Gastroesophageal sphincter (tissue), 4 donors: Measurements from ENCODE around the gene MDFIC. TPM values are rescaled to one million over a fixed set of nuclear protein-coding genes. Genes with fewer than 3 reads are reported as not detected.
A peak's percentile ranks its signal among the peaks of the same experiment; 100 is the strongest.

Source experiments
- ATAC-seq: fragments of 150-250 bp; one replicate; pipeline ENCODE4 v1.9.1; 2016; ENCODE audit warnings: mild to moderate bottlenecking, moderate library complexity
- H3K27ac ChIP-seq, 4 donors: fragments of 200-600 bp; sonication (generic) in 3 of 4; 1 replicate in 3 of 4; 2 replicates in 1 of 4; pipeline ENCODE4 v1.5.1; 2016 to 2019
- H3K27me3 ChIP-seq: fragments of 200-600 bp; sonication (generic); one replicate; pipeline ENCODE4 v1.5.1; 2019
- H3K36me3 ChIP-seq, 2 donors: fragments of 200-600 bp; sonication (generic); one replicate each; pipeline ENCODE4 v1.5.1; 2019; ENCODE audit warnings: control low read depth in 1 of 2
- H3K4me1 ChIP-seq, 3 donors: fragments of 200-600 bp; sonication (generic); 1 replicate in 2 of 3; 2 replicates in 1 of 3; pipeline ENCODE4 v1.5.1; 2016 to 2019; ENCODE audit warnings: control low read depth in 2 of 3
- H3K4me3 ChIP-seq, 2 donors: fragments of 200-600 bp; sonication (generic); one replicate each; pipeline ENCODE4 v1.5.1; 2019; ENCODE audit warnings: mild to moderate bottlenecking in 1 of 2, moderate library complexity in 1 of 2
- H3K9me3 ChIP-seq, 3 donors: fragments of 200-600 bp; sonication (generic); one replicate each; pipeline ENCODE4 v1.5.1; 2017 to 2019; ENCODE audit warnings: control low read depth in 2 of 3
- CTCF ChIP-seq, 4 experiments: fragments of 200-600 bp in 2 of 4; fragments of 450-650 bp in 2 of 4; sonication (generic) in 1 of 4; IDR thresholded peaks; one replicate each; pipeline ENCODE4 v1.5.1; 2017 to 2019; ENCODE audit warnings: antibody characterized with exemption in 4 of 4, mild to moderate bottlenecking in 2 of 4, moderate library complexity in 2 of 4
- EP300 ChIP-seq: sonication (generic); formaldehyde crosslinking; IDR thresholded peaks from one replicate; pipeline ENCODE4 v1.6.1; 2017; ENCODE audit warnings: antibody characterized with exemption, mild to moderate bottlenecking
- POLR2A ChIP-seq, 2 donors: fragments of 450-650 bp; IDR thresholded peaks; one replicate each; pipeline ENCODE4 v1.6.1; 2017; ENCODE audit warnings: antibody characterized with exemption in 2 of 2, mild to moderate bottlenecking in 2 of 2, moderate library complexity in 1 of 2
- POLR2AphosphoS5 ChIP-seq: sonication (generic); formaldehyde crosslinking; IDR thresholded peaks from one replicate; pipeline ENCODE4 v1.6.1; 2017; ENCODE audit warnings: antibody characterized with exemption
- WGBS, 2 donors: methylation state at CpG; one replicate each; pipeline ENCODE4 v1.1.5; 2018; ENCODE audit warnings: low coverage in 1 of 2; 5-methylcytosine and 5-hydroxymethylcytosine counted together
- total RNA-seq, 4 donors: library from RNA; depleted of rRNA; stranded (reverse); fragments of >200 nt; gene quantifications; one replicate each; pipeline ENCODE4 v1.1.0, GENCODE V29; 2016

The MDFIC gene
- total RNA-seq, 4 donors from 2014 or later, result 30.3 to 73.5 (median 38.1) TPM

- H3K4me3 ChIP-seq, result no peak overlapping the region
- peaks cover 0 to 12% (median 0%) of the 10 kb centered on the region in 3 donors for H3K4me1 ChIP-seq
- H3K27me3 ChIP-seq, result no peaks in the 10 kb centered on the region
- H3K27ac ChIP-seq, result no peak overlapping the region
- TF ChIP-seq POLR2A (IDR thresholded peaks at IDR 0.05) (no peak), POLR2AphosphoS5 (no peak), EP300 (no peak), CTCF (IDR thresholded peaks at IDR 0.05) (no peak)
- no peak for ATAC-seq
- H3K9me3 ChIP-seq, result no peaks in the 10 kb centered on the region
- no peaks in the 10 kb centered on the region for H3K36me3 ChIP-seq
- WGBS, 2 donors, result 73 to 86% methylated on average over 2 of the region's 2 CpGs
Measured at GRCh38 chr7:115056019-115056418, 134.1 kb downstream of the MDFIC start.

DNA sequence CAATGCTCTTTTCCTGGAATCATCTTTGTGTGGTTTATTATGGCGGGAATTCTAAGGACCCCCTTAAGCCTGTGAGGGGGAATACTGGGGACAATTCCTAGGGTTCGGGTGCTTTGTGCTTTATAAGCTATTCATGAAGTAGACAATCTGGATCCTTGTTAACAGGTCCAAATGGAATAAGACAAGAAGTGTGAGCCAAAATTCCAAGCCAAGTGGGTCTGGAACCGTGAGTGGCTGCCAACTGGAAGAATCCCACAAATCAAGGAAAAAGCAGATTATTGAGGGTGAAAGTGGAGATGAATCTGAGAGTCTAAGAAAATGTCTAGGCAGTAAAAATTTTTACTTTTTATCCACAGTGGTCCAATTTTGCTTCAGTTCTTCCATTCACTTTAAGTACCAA, 136.8 kb downstream of the MDFIC start:
- Histone ChIP-seq H3K27me3 (no peaks in the 10 kb centered on the region), H3K27ac (no peak overlapping the region)
- 54 to 60% methylated on average over 3 of the region's 3 CpGs for WGBS, 2 donors

GRCh38 chr7:115059321-115059720, 137.4 kb downstream of the MDFIC start:
- Histone ChIP-seq H3K4me1 (peaks cover 0 to 12% (median 0%) of the 10 kb centered on the region in 3 donors), H3K9me3 (no peaks in the 10 kb centered on the region), H3K4me3 (no peak overlapping the region), H3K27me3 (no peaks in the 10 kb centered on the region), H3K27ac (no peak overlapping the region), H3K36me3 (no peaks in the 10 kb centered on the region)
- TF ChIP-seq POLR2AphosphoS5, result no peak
- TF ChIP-seq EP300, result no peak
- TF ChIP-seq POLR2A (IDR thresholded peaks at IDR 0.05), result no peak
- TF ChIP-seq CTCF (IDR thresholded peaks at IDR 0.05), result no peak
- peak; percentile 34 for ATAC-seq

More for the DNA sequence above, 136.8 kb downstream of the MDFIC start:
- TF ChIP-seq EP300 (no peak), POLR2AphosphoS5 (no peak), POLR2A (IDR thresholded peaks at IDR 0.05) (no peak), CTCF (IDR thresholded peaks at IDR 0.05) (no peak)
- Histone ChIP-seq H3K9me3 (no peaks in the 10 kb centered on the region), H3K36me3 (no peaks in the 10 kb centered on the region), H3K4me1 (peaks cover 0 to 12% (median 0%) of the 10 kb centered on the region in 3 donors), H3K4me3 (no peak overlapping the region)
- ATAC-seq, result no peak

DNA sequence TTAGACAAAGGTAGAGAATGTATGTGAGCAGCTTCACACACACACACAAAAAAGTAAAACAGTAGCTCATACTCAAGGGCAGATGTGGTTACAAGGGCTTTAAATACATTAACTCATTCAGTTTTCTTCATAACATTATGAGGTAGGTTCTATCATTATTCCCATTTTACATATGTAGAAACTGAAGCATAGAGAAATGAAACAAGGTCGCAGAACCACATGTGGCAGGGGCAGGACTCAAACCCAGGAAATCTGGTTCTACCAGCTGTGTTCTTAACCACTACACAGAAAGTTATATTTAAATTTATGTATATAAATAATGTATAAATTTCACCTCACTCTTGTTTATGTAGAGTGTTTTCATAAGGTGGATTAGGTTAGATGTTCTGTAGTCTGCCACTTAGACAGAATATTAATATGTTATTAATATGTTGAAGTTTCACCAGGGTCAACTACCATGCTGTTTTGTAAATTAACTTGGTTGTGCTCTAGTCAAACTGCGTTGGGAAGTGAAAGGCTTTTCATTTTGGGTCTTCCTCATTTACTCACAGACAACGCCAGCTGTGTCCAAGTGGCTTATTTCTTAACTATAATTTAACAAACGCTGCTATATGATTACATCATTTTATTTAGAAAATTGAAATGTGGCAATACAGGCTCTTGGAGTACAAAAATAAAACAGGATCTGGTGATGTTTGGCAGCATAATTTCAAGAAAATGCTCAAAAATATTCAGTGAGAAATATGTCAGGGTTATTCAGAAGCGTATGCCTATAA, 138.4 kb downstream of the MDFIC start:
- peak; percentile 48 for ATAC-seq
- TF ChIP-seq CTCF (IDR thresholded peaks at IDR 0.05) (no peak), POLR2AphosphoS5 (no peak), EP300 (no peak), POLR2A (IDR thresholded peaks at IDR 0.05) (no peak)
- Histone ChIP-seq H3K4me3 (no peak overlapping the region), H3K27me3 (no peaks in the 10 kb centered on the region), H3K27ac (no peak overlapping the region), H3K4me1 (peaks cover 0 to 12% (median 0%) of the 10 kb centered on the region in 3 donors), H3K9me3 (no peaks in the 10 kb centered on the region), H3K36me3 (no peaks in the 10 kb centered on the region)
- 64 to 92% methylated on average over 5 of the region's 5 CpGs for WGBS, 2 donors

DNA sequence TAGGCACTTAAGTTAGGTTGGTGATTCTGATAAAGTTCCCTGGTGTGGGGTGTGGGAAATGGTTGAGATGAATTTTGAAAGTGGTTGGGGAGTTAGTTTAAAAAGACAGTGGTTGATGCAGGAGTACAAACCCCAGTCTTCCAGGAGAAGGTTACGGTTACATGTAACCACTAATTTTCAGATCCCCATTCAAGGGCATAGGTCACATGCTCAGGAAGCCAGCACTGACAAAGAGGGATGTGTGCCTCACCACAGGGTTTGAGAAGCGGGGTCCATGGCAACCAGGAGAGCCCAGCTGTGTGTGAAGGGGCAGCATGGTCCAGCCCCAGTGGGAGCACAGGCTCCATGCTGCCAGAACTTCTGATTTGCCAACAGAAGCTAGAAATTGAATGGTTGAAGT, 144.2 kb downstream of the MDFIC start:
- no peaks in the 10 kb centered on the region for H3K36me3 ChIP-seq
- no peaks in the 10 kb centered on the region for H3K4me1 ChIP-seq
- WGBS, 2 donors, result 93 to 100% methylated on average over 1 to 2 of the region's 2 CpGs
- H3K4me3 ChIP-seq, result no peak overlapping the region
- no peaks in the 10 kb centered on the region for H3K9me3 ChIP-seq
- peak; percentile 46 for ATAC-seq
- TF ChIP-seq POLR2A (IDR thresholded peaks at IDR 0.05), result no peak
- TF ChIP-seq POLR2AphosphoS5, result no peak
- no peak for TF ChIP-seq CTCF (IDR thresholded peaks at IDR 0.05)
- no peak for TF ChIP-seq EP300
- no peaks in the 10 kb centered on the region for H3K27me3 ChIP-seq
- no peak overlapping the region for H3K27ac ChIP-seq
